Liver (tissue), 9 donors: ENCODE data around the gene NAV2. TPM values are rescaled to one million over a fixed set of nuclear protein-coding genes. Genes with fewer than 3 reads are reported as not detected.

Experiments used
- DNase-seq: peaks from one replicate; pipeline ENCODE4 v3.0.0-alpha.2; 2017; ENCODE audit warnings: low spot score
- H3K27ac ChIP-seq, 2 donors: one replicate each; pipeline ENCODE4 v1.7.0; 2013; ENCODE audit warnings: inconsistent platforms in 2 of 2, low read length in 2 of 2, control low read depth in 1 of 2, low read depth in 1 of 2, mild to moderate bottlenecking in 1 of 2
- H3K27me3 ChIP-seq, 4 donors: one replicate each; pipeline versions ENCODE4 v1.6.1 to v1.7.0; 2013; ENCODE audit warnings: low read length in 3 of 4, inconsistent platforms in 1 of 4, mild to moderate bottlenecking in 1 of 4, moderate library complexity in 1 of 4; ENCODE audit not compliant: control insufficient read depth in 4 of 4, insufficient read depth in 4 of 4
- H3K36me3 ChIP-seq, 4 donors: one replicate each; pipeline versions ENCODE4 v1.6.1 to v1.7.0; 2013; ENCODE audit warnings: low read length in 3 of 4, mild to moderate bottlenecking in 3 of 4, low read depth in 1 of 4, moderate library complexity in 1 of 4; ENCODE audit not compliant: control insufficient read depth in 4 of 4, insufficient read depth in 3 of 4
- H3K4me1 ChIP-seq, 4 donors: one replicate each; pipeline versions ENCODE4 v1.6.1 to v1.7.0; 2013; ENCODE audit warnings: low read length in 3 of 4, mild to moderate bottlenecking in 3 of 4, moderate library complexity in 1 of 4; ENCODE audit not compliant: control insufficient read depth in 4 of 4, insufficient read depth in 4 of 4
- H3K4me3 ChIP-seq, 3 donors: one replicate each; pipeline versions ENCODE4 v1.6.1 to v1.7.0; 2013; ENCODE audit warnings: low read length in 3 of 3, control low read depth in 1 of 3, low read depth in 1 of 3, mild to moderate bottlenecking in 1 of 3
- H3K9ac ChIP-seq, 2 donors: one replicate each; pipeline ENCODE4 v1.7.0; 2013; ENCODE audit warnings: low read length in 2 of 2, mild to moderate bottlenecking in 2 of 2, moderate library complexity in 2 of 2, control low read depth in 1 of 2, low read depth in 1 of 2
- H3K9me3 ChIP-seq, 4 donors: one replicate each; pipeline versions ENCODE4 v1.6.1 to v1.7.0; 2013; ENCODE audit warnings: low read length in 3 of 4; ENCODE audit not compliant: control insufficient read depth in 4 of 4
- ATF3 ChIP-seq: IDR thresholded peaks from 2 replicates; pipeline ENCODE4 v1.6.1; 2016; ENCODE audit warnings: antibody characterized with exemption
- EGR1 ChIP-seq, 2 donors: IDR thresholded peaks; 2 replicates each; pipeline ENCODE4 v1.6.1; 2016 to 2018; ENCODE audit warnings: antibody characterized with exemption in 2 of 2, low read depth in 2 of 2
- FOXA2 ChIP-seq: IDR thresholded peaks from 2 replicates; pipeline ENCODE4 v1.6.1; 2016; ENCODE audit warnings: antibody characterized with exemption
- GABPA ChIP-seq, 2 donors: IDR thresholded peaks in 1 of 2; conservative IDR thresholded peaks in 1 of 2; 2 replicates each; pipeline ENCODE4 v1.6.1; 2016; ENCODE audit warnings: antibody characterized with exemption in 2 of 2, mild to moderate bottlenecking in 1 of 2, moderate library complexity in 1 of 2
- HNF4A ChIP-seq, 2 donors: conservative IDR thresholded peaks; 2 replicates each; pipeline ENCODE4 v1.6.1; 2016; ENCODE audit warnings: antibody characterized with exemption in 2 of 2, mild to moderate bottlenecking in 2 of 2
- HNF4G ChIP-seq: IDR thresholded peaks from 2 replicates; pipeline ENCODE4 v1.6.1; 2016; ENCODE audit warnings: antibody characterized with exemption
- JUND ChIP-seq, 2 donors: IDR thresholded peaks; 2 replicates each; pipeline ENCODE4 v1.6.1; 2016; ENCODE audit warnings: antibody characterized with exemption in 2 of 2
- NR2F2 ChIP-seq: IDR thresholded peaks from 2 replicates; pipeline ENCODE4 v1.6.1; 2016; ENCODE audit warnings: antibody characterized with exemption
- RAD21 ChIP-seq, 2 donors: IDR thresholded peaks; 2 replicates each; pipeline ENCODE4 v1.6.1; 2016; ENCODE audit warnings: antibody characterized with exemption in 2 of 2, mild to moderate bottlenecking in 2 of 2
- RXRA ChIP-seq, 2 donors: IDR thresholded peaks; 2 replicates each; pipeline ENCODE4 v1.6.1; 2017 to 2018; ENCODE audit warnings: antibody characterized with exemption in 2 of 2, mild to moderate bottlenecking in 1 of 2
- WGBS: extraction: QIAGEN DNeasy Blood & Tissue Kit; methylation state at CpG from one replicate; pipeline ENCODE4 v1.1.7; 2013; 5-methylcytosine and 5-hydroxymethylcytosine counted together
- polyA plus RNA-seq, 2 donors: library from polyadenylated mRNA; stranded (reverse) in 1 of 2; unstranded in 1 of 2; fragments of 200-250 nt in 1 of 2; fragments of >200 nt in 1 of 2; fragmentation: Nextera tagmentation in 1 of 2; extraction: Ambion mirVana in 1 of 2; gene quantifications; one replicate each; pipeline versions ENCODE4 v1.2.1 to v1.2.3, GENCODE V29; 2013 to 2015
- total RNA-seq, 2 donors: library from RNA; depleted of rRNA; stranded (reverse); fragments of >200 nt; gene quantifications; one replicate each; pipeline ENCODE4 v1.2.3, GENCODE V29; 2014
- TF ChIP-seq, protein P1 (sequence below): IDR thresholded peaks from 2 replicates; pipeline ENCODE4 v1.6.1; 2016; ENCODE audit warnings: antibody characterized with exemption, mild to moderate bottlenecking
- TF ChIP-seq, protein P2 (sequence below): fragments of 150-350 bp; IDR thresholded peaks from 2 replicates; pipeline ENCODE4 v1.5.1; 2017; ENCODE audit warnings: improper control_type of control experiment, low read depth, low read length; ENCODE audit not compliant: missing input control
- TF ChIP-seq, protein P3 (sequence below): IDR thresholded peaks from 2 replicates; pipeline ENCODE4 v1.6.1; 2016; ENCODE audit warnings: antibody characterized with exemption
- TF ChIP-seq, protein P4 (sequence below): IDR thresholded peaks from 2 replicates; pipeline ENCODE4 v1.6.1; 2016; ENCODE audit warnings: antibody characterized with exemption
- donor health status: healthy.
- donor health status: healthy.
- donor health status: healthy.
- donor health status: healthy.
- donor health status: healthy.

Gene NAV2
- total and polyA plus RNA-seq, 4 donors = 6.3 to 20.5 (median 11.6) TPM

DNA sequence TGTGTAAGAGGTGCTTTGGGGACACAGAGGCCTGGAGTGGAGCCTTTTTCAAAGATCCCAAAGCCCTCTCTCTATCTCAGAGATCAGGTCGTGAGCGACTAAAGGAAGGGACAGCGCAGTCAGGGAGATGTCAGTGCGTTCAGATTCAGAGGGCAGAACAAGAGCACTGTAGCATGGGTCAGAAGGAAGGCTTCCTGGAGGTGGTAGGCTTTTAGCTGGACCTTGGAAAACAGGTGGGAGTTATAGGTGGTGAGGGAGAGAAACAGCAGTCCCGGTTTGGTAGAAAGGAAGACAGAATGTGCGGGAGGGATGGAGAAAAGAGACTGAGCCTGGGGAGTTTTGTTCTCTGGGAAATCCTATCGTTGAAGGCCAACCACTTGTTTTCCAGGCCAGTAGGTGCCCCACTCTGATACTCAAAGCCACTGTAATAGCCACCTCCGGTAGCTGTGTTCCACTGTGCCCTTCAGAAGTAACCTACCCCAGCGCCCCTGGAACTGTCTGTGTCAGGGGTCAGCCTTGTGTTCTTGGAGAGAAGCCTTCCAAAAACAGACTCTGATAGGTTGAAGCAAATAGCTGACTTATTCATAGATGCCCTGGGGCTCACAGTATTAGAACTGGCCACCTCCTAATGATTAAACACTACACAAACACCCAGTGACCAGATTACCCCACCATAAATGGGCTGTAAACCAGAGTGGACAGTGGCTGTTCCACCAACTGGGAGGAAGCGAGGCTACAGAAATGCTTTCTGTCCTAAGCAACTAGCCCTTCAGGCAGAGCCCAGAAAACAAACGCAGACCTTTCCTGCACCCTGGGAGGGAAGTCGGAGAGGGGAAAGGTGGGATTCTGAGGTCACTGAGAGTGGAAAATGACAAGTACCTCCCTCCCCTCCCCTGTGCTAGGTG lies 289.9 kb downstream of the NAV2 start (continued):
- TF ChIP-seq ATF3 (peak; percentile 57), GABPA (IDR thresholded peaks at IDR 0.05 in 1 of 2, conservative IDR thresholded peaks at IDR 0.05 in 1 of 2) (peak in 1 of 2 donors; percentile 45), NR2F2 (peak; percentile 77), EGR1 (IDR thresholded peaks at IDR 0.05; ENCODE audit: low read depth in 2 of 2) (peak; percentile 39 to 62)

DNA sequence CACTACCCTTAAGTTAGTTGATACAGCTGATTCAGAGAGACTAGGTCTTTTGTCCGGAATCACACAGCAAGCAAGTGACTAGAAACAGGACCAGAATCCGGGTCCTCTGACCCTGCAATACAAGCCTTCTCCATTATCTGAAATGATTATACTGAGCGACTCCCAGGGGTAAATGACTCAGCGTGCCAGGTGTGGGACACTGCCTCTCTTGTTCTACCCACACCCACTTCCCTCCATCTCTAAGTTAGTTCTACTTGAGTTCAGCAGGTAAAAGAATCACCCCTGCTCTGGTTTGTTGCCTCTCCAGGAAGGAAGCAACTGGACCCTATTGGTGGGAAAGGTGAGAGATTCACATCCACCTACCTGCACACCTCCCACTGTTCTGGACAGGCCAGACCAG lies 290.7 kb downstream of the NAV2 start:
- DNase-seq = no peak
- H3K27me3 ChIP-seq = no peaks in the 10 kb centered on the region
- WGBS = 75% methylated on average over 4 of the region's 4 CpGs
- peak overlapping the region; percentile 70 to 90 for H3K27ac ChIP-seq
- H3K9ac ChIP-seq = peak overlapping the region in 1 of 2 donors; percentile 73
- TF ChIP-seq, protein P1, sequence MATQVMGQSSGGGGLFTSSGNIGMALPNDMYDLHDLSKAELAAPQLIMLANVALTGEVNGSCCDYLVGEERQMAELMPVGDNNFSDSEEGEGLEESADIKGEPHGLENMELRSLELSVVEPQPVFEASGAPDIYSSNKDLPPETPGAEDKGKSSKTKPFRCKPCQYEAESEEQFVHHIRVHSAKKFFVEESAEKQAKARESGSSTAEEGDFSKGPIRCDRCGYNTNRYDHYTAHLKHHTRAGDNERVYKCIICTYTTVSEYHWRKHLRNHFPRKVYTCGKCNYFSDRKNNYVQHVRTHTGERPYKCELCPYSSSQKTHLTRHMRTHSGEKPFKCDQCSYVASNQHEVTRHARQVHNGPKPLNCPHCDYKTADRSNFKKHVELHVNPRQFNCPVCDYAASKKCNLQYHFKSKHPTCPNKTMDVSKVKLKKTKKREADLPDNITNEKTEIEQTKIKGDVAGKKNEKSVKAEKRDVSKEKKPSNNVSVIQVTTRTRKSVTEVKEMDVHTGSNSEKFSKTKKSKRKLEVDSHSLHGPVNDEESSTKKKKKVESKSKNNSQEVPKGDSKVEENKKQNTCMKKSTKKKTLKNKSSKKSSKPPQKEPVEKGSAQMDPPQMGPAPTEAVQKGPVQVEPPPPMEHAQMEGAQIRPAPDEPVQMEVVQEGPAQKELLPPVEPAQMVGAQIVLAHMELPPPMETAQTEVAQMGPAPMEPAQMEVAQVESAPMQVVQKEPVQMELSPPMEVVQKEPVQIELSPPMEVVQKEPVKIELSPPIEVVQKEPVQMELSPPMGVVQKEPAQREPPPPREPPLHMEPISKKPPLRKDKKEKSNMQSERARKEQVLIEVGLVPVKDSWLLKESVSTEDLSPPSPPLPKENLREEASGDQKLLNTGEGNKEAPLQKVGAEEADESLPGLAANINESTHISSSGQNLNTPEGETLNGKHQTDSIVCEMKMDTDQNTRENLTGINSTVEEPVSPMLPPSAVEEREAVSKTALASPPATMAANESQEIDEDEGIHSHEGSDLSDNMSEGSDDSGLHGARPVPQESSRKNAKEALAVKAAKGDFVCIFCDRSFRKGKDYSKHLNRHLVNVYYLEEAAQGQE = no peak
- TF ChIP-seq, protein P2, sequence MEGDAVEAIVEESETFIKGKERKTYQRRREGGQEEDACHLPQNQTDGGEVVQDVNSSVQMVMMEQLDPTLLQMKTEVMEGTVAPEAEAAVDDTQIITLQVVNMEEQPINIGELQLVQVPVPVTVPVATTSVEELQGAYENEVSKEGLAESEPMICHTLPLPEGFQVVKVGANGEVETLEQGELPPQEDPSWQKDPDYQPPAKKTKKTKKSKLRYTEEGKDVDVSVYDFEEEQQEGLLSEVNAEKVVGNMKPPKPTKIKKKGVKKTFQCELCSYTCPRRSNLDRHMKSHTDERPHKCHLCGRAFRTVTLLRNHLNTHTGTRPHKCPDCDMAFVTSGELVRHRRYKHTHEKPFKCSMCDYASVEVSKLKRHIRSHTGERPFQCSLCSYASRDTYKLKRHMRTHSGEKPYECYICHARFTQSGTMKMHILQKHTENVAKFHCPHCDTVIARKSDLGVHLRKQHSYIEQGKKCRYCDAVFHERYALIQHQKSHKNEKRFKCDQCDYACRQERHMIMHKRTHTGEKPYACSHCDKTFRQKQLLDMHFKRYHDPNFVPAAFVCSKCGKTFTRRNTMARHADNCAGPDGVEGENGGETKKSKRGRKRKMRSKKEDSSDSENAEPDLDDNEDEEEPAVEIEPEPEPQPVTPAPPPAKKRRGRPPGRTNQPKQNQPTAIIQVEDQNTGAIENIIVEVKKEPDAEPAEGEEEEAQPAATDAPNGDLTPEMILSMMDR = no peak
- TF ChIP-seq ATF3 = no peak
- TF ChIP-seq, protein P3, sequence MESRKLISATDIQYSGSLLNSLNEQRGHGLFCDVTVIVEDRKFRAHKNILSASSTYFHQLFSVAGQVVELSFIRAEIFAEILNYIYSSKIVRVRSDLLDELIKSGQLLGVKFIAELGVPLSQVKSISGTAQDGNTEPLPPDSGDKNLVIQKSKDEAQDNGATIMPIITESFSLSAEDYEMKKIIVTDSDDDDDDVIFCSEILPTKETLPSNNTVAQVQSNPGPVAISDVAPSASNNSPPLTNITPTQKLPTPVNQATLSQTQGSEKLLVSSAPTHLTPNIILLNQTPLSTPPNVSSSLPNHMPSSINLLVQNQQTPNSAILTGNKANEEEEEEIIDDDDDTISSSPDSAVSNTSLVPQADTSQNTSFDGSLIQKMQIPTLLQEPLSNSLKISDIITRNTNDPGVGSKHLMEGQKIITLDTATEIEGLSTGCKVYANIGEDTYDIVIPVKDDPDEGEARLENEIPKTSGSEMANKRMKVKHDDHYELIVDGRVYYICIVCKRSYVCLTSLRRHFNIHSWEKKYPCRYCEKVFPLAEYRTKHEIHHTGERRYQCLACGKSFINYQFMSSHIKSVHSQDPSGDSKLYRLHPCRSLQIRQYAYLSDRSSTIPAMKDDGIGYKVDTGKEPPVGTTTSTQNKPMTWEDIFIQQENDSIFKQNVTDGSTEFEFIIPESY = no peak
- TF ChIP-seq, protein P4, sequence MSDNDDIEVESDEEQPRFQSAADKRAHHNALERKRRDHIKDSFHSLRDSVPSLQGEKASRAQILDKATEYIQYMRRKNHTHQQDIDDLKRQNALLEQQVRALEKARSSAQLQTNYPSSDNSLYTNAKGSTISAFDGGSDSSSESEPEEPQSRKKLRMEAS = no peak
- TF ChIP-seq HNF4A (conservative IDR thresholded peaks at IDR 0.05) = no peak
- no peak for TF ChIP-seq HNF4G
- no peak for TF ChIP-seq RXRA (IDR thresholded peaks at IDR 0.05)
- no peak for TF ChIP-seq FOXA2
- no peak for TF ChIP-seq JUND (IDR thresholded peaks at IDR 0.05)
- TF ChIP-seq GABPA (IDR thresholded peaks at IDR 0.05 in 1 of 2, conservative IDR thresholded peaks at IDR 0.05 in 1 of 2) = no peak
- TF ChIP-seq RAD21 (IDR thresholded peaks at IDR 0.05) = no peak
- H3K36me3 ChIP-seq = no peaks in the 10 kb centered on the region
- no peak overlapping the region for H3K4me3 ChIP-seq
- peaks cover 2 to 37% (median 22%) of the 10 kb centered on the region in 4 donors for H3K4me1 ChIP-seq
- H3K9me3 ChIP-seq = no peaks in the 10 kb centered on the region
